ENCODE measurements around the gene GLUL. TPM values are rescaled to one million over a fixed set of nuclear protein-coding genes. Genes with fewer than 3 reads are reported as not detected.
"Not testable (repeated sequence)": the region's sequence is repeated elsewhere in the genome, so short reads cannot be mapped to it uniquely, and the experiment has no call there.

GLUL gene
- total RNA-seq, 1 donor from 2014 or later, result 522 TPM

- no peaks in the 10 kb centered on the region for H3K9me3 Mint-ChIP-seq
- H3K4me1 Mint-ChIP-seq, result peaks cover 26% of the 10 kb centered on the region
- peaks cover 54% of the 10 kb centered on the region for H3K36me3 Mint-ChIP-seq (ENCODE audit: low read depth)
- no peak for TF ChIP-seq CTCF (conservative IDR thresholded peaks at IDR 0.05)
- H3K27me3 Mint-ChIP-seq (ENCODE audit: low read depth), result no peaks in the 10 kb centered on the region
- H3K27ac Mint-ChIP-seq (ENCODE audit: unreplicated experiment), result no peak overlapping the region
- H3K4me3 Mint-ChIP-seq, result no peak overlapping the region
- no peak for DNase-seq (ENCODE audit: low read depth, low spot score)
Measured at GRCh38 chr1:182383037-182383661, 8.4 kb downstream of the GLUL start.

GRCh38 chr1:182381962-182382819, 9.4 kb downstream of the GLUL start:
- H3K36me3 Mint-ChIP-seq (ENCODE audit: low read depth), result peaks cover 47% of the 10 kb centered on the region

GRCh38 chr1:182380199-182380598, 11.4 kb downstream of the GLUL start:
- Mint-ChIP-seq H3K27me3 (ENCODE audit: low read depth) (no peaks in the 10 kb centered on the region), H3K4me1 (peaks cover under 1% of the 10 kb centered on the region), H3K36me3 (ENCODE audit: low read depth) (peaks cover 28% of the 10 kb centered on the region), H3K9me3 (no peaks in the 10 kb centered on the region), H3K4me3 (no peak overlapping the region), H3K27ac (ENCODE audit: unreplicated experiment) (no peak overlapping the region)
- DNase-seq (ENCODE audit: low read depth, low spot score), result no peak
- TF ChIP-seq CTCF (conservative IDR thresholded peaks at IDR 0.05), result no peak

More at GRCh38 chr1:182381962-182382819, 9.4 kb downstream of the GLUL start:
- Mint-ChIP-seq H3K27ac (ENCODE audit: unreplicated experiment) (no peak overlapping the region), H3K9me3 (no peaks in the 10 kb centered on the region), H3K4me1 (peaks cover 16% of the 10 kb centered on the region), H3K27me3 (ENCODE audit: low read depth) (no peaks in the 10 kb centered on the region), H3K4me3 (no peak overlapping the region)
- DNase-seq (ENCODE audit: low read depth, low spot score), result no peak
- no peak for TF ChIP-seq CTCF (conservative IDR thresholded peaks at IDR 0.05)

- not testable (repeated sequence) for H3K4me1 Mint-ChIP-seq
Measured at GRCh38 chr1:182379781-182380180, 11.8 kb downstream of the GLUL start.

GRCh38 chr1:182376936-182377574, 14.5 kb downstream of the GLUL start:
- Mint-ChIP-seq H3K9me3 (no peaks in the 10 kb centered on the region), H3K4me3 (no peak overlapping the region), H3K27ac (ENCODE audit: unreplicated experiment) (no peak overlapping the region), H3K36me3 (ENCODE audit: low read depth) (peaks cover 7% of the 10 kb centered on the region), H3K4me1 (no peaks in the 10 kb centered on the region), H3K27me3 (ENCODE audit: low read depth) (no peaks in the 10 kb centered on the region)
- no peak for DNase-seq (ENCODE audit: low read depth, low spot score)
- TF ChIP-seq CTCF (conservative IDR thresholded peaks at IDR 0.05), result no peak

More at GRCh38 chr1:182379781-182380180, 11.8 kb downstream of the GLUL start:
- H3K4me3 Mint-ChIP-seq; H3K27me3 Mint-ChIP-seq (ENCODE audit: low read depth); H3K27ac Mint-ChIP-seq (ENCODE audit: unreplicated experiment); H3K9me3 Mint-ChIP-seq; DNase-seq (ENCODE audit: low read depth, low spot score): not testable (repeated sequence)
- peaks cover 24% of the 10 kb centered on the region for H3K36me3 Mint-ChIP-seq (ENCODE audit: low read depth)
